IMR-90 (cell line): ENCODE measurements around the gene GRIA4. TPM values are rescaled to one million over a fixed set of nuclear protein-coding genes. Genes with fewer than 3 reads are reported as not detected.

Experiments
- ATAC-seq: fragments of 200-7000 bp; cut with Tn5 transposase; 2 replicates; pipeline ENCODE4 v1.9.1; 2020; ENCODE audit warnings: low read depth, mild to moderate bottlenecking, moderate library complexity
- BruUV-seq: library from RNA; stranded (reverse); fragments of 400-500 nt; replicated peaks from 2 replicates; lab custom pipeline; 2021; lab: Mats Ljungman, UMichigan
- CTCF ChIA-PET: fragments of 300-600 bp; formaldehyde crosslinking; extraction: SDS; loops from one replicate; lab custom pipeline; 2021; ENCODE audit warnings: antibody characterized with exemption; lab: Yijun Ruan, JAX
- POLR2A ChIA-PET: fragments of 300-600 bp; sonication (Branson Sonifier 250); formaldehyde crosslinking; loops from one replicate; lab custom pipeline; 2022; ENCODE audit warnings: antibody characterized with exemption; ENCODE audit not compliant: unreplicated experiment; lab: Charles Lee
- DNase-seq: peaks from one replicate; pipeline ENCODE4 v3.0.0; 2013
- H2AFZ ChIP-seq: replicated peaks from 2 replicates; pipeline ENCODE3; 2013; ENCODE audit warnings: low read length, mild to moderate bottlenecking; ENCODE audit not compliant: poor library complexity
- H2AK5ac ChIP-seq: 2 replicates; pipeline ENCODE4 v1.6.1; 2013; ENCODE audit warnings: low read depth, low read length, inconsistent platforms
- H2AK9ac ChIP-seq: replicated peaks from 2 replicates; pipeline ENCODE3; 2013; ENCODE audit warnings: mild to moderate bottlenecking, low read depth, low read length, moderate library complexity; ENCODE audit not compliant: poor library complexity
- H2BK120ac ChIP-seq: 2 replicates; pipeline ENCODE4 v1.6.1; 2013; ENCODE audit warnings: low read depth, low read length, inconsistent platforms
- H2BK15ac ChIP-seq: 3 replicates; pipeline ENCODE4 v1.6.1; 2013; ENCODE audit warnings: low read depth, low read length, inconsistent platforms
- H2BK20ac ChIP-seq: 2 replicates; pipeline ENCODE4 v1.6.1; 2013; ENCODE audit warnings: low read depth, mild to moderate bottlenecking, inconsistent platforms, low read length, moderate library complexity
- H2BK5ac ChIP-seq: 2 replicates; pipeline ENCODE4 v1.6.1; 2013; ENCODE audit warnings: mild to moderate bottlenecking, low read depth, low read length, inconsistent platforms; ENCODE audit not compliant: poor library complexity, severe bottlenecking
- H3K14ac ChIP-seq: replicated peaks from 2 replicates; pipeline ENCODE4 v1.6.1; 2013; ENCODE audit warnings: low read depth, low read length, inconsistent platforms
- H3K18ac ChIP-seq: 2 replicates; pipeline ENCODE4 v1.6.1; 2013; ENCODE audit warnings: low read depth, low read length, control low read depth
- H3K23ac ChIP-seq: 2 replicates; pipeline ENCODE4 v1.6.1; 2013; ENCODE audit warnings: low read depth, low read length, inconsistent platforms
- H3K27ac ChIP-seq: 2 replicates; pipeline ENCODE4 v1.5.1; 2013; ENCODE audit warnings: mild to moderate bottlenecking, control low read depth, low read length; ENCODE audit not compliant: insufficient read depth
- H3K27me3 ChIP-seq: 2 replicates; pipeline ENCODE4 v1.6.1; 2013; ENCODE audit warnings: low read length; ENCODE audit not compliant: control insufficient read depth, insufficient read depth
- H3K36me3 ChIP-seq: 2 replicates; pipeline ENCODE4 v1.6.1; 2013; ENCODE audit warnings: low read length, mixed read lengths; ENCODE audit not compliant: control insufficient read depth, insufficient read depth
- H3K4ac ChIP-seq: 2 replicates; pipeline ENCODE4 v1.6.1; 2013; ENCODE audit warnings: low read depth, low read length, inconsistent platforms
- H3K4me1 ChIP-seq: 2 replicates; pipeline ENCODE4 v1.6.1; 2013; ENCODE audit warnings: low read length, mixed read lengths; ENCODE audit not compliant: control insufficient read depth, insufficient read depth
- H3K4me2 ChIP-seq: 2 replicates; pipeline ENCODE4 v1.6.1; 2013; ENCODE audit warnings: low read depth, mild to moderate bottlenecking, control low read depth, low read length, moderate library complexity
- H3K4me3 ChIP-seq: 2 replicates; pipeline ENCODE4 v1.5.1; 2013; ENCODE audit warnings: low read depth, mild to moderate bottlenecking, control low read depth, low read length, moderate library complexity; ENCODE audit not compliant: insufficient read depth
- H3K56ac ChIP-seq: 2 replicates; pipeline ENCODE4 v1.6.1; 2013; ENCODE audit warnings: low read length, inconsistent platforms; ENCODE audit not compliant: insufficient read depth; ENCODE audit errors: extremely low read depth
- H3K79me1 ChIP-seq, 2 experiments: 2 replicates each; pipeline ENCODE4 v1.6.1; 2013; ENCODE audit warnings: low read length in 2 of 2, inconsistent platforms in 1 of 2, low read depth in 1 of 2
- H3K9ac ChIP-seq: 2 replicates; pipeline ENCODE4 v1.6.1; 2013; ENCODE audit warnings: low read depth, low read length, control low read depth
- H3K9me1 ChIP-seq: 2 replicates; pipeline ENCODE4 v1.6.1; 2013; ENCODE audit warnings: low read length, inconsistent platforms; ENCODE audit not compliant: insufficient read depth
- H3K9me3 ChIP-seq: 2 replicates; pipeline ENCODE4 v1.6.1; 2013; ENCODE audit warnings: low read length; ENCODE audit not compliant: control insufficient read depth, insufficient read depth
- H4K20me1 ChIP-seq: 2 replicates; pipeline ENCODE4 v1.6.1; 2013; ENCODE audit warnings: low read length, inconsistent platforms; ENCODE audit not compliant: insufficient read depth
- H4K5ac ChIP-seq: 2 replicates; pipeline ENCODE4 v1.6.1; 2013; ENCODE audit warnings: mild to moderate bottlenecking, low read depth, low read length, control low read depth
- H4K8ac ChIP-seq, 2 experiments: 2 replicates each; pipeline ENCODE4 v1.6.1; 2013; ENCODE audit warnings: low read depth in 2 of 2, low read length in 2 of 2, control low read depth in 1 of 2, inconsistent platforms in 1 of 2
- H4K91ac ChIP-seq: 2 replicates; pipeline ENCODE4 v1.6.1; 2013; ENCODE audit warnings: low read depth, low read length, inconsistent platforms; ENCODE audit not compliant: insufficient read depth
- CEBPB ChIP-seq: IDR thresholded peaks from 2 replicates; pipeline ENCODE4 v1.6.1; 2012; ENCODE audit warnings: low read depth, low read length, improper control_type of control experiment
- MAFK ChIP-seq: IDR thresholded peaks from 2 replicates; pipeline ENCODE4 v1.6.1; 2012; ENCODE audit warnings: low read depth, low read length, improper control_type of control experiment
- POLR2A ChIP-seq: IDR thresholded peaks from 2 replicates; pipeline ENCODE4 v1.6.1; 2012; ENCODE audit warnings: mild to moderate bottlenecking, low read depth, low read length
- RAD21 ChIP-seq: IDR thresholded peaks from 2 replicates; pipeline ENCODE4 v1.6.1; 2012; ENCODE audit warnings: low read length, improper control_type of control experiment
- WGBS, 2 experiments: methylation state at CpG; one replicate each; pipeline versions ENCODE4 v1.1.5 to v1.1.7; 2013; ENCODE audit warnings: missing lambda C conversion rate in 2 of 2; ENCODE audit not compliant: insufficient read length in 1 of 2; ENCODE audit errors: extremely low coverage in 2 of 2; 5-methylcytosine and 5-hydroxymethylcytosine counted together
- dilution Hi-C: fragments of 300-500 bp; cut with HindIII; formaldehyde crosslinking; loops from one replicate; pipeline ENCODE4 v1.14.3; 2018; ENCODE audit warnings: low sequenced_read_pairs; ENCODE audit not compliant: unreplicated experiment
- in situ Hi-C: fragments of 300-500 bp; cut with MboI; formaldehyde crosslinking; loops from 3 replicates; pipeline ENCODE4 v1.14.3; 2019; ENCODE audit warnings: low sequenced_read_pairs, inconsistent platforms, mixed read lengths
- intact Hi-C: fragments of 100-400 bp; cut with micrococcal nuclease; formaldehyde crosslinking; loops from 2 replicates; pipeline ENCODE4 v1.10.0; 2022
- polyA plus RNA-seq, 3 experiments: library from polyadenylated mRNA; depleted of rRNA; stranded (reverse); fragments of >200 nt; gene quantifications; 2 replicates each; pipeline ENCODE4 v1.2.3, GENCODE V29; 2012; ENCODE audit warnings: low replicate concordance in 1 of 3
- total RNA-seq: library from RNA; depleted of rRNA; stranded (reverse); fragments of >200 nt; gene quantifications from 2 replicates; pipeline ENCODE4 v1.2.3, GENCODE V29; 2012

The GRIA4 gene
- total and polyA plus RNA-seq, 2 of the 4 experiments (the other 2 are of a cell fraction) = 0.36 to 1.0 TPM

DNA sequence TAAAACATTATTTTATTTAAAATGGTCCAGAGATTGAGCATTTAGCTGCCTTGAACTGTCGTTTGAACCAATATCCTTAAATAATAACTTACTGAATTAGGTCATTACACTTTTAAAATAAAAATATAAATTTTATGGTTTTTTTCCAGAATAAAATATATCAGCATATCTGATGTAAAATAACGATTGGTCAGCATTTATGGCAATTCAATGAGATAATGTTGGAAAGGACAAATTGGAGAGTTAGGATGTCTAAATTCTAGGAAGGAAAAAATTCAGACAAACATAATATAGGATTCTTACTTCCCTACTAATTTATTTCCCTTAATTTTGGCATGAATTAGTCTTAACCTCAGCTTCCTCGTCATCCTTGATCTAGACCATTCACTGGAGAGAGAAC lies 113.4 kb downstream of the GRIA4 start:
- H3K4me1 ChIP-seq = no peaks in the 10 kb centered on the region
- H3K27me3 ChIP-seq = no peaks in the 10 kb centered on the region
- no peak overlapping the region for H2BK5ac ChIP-seq
- ATAC-seq (no peak), DNase-seq (no peak)
- no peak overlapping the region for H3K4me2 ChIP-seq
- intact Hi-C loops (no loop called here), dilution Hi-C loops (no loop called here), in situ Hi-C loops (no loop called here)
- no peak overlapping the region for H3K4me3 ChIP-seq
- H2AK9ac ChIP-seq = no peak overlapping the region
- H3K23ac ChIP-seq = no peak overlapping the region
- no peaks in the 10 kb centered on the region for H3K79me1 ChIP-seq
- H2BK15ac ChIP-seq = no peak overlapping the region
- no peak overlapping the region for H3K18ac ChIP-seq
- ChIA-PET POLR2A (no interaction called here), CTCF (no interaction called here)
- TF ChIP-seq CEBPB = no peak
- peak; percentile 92 for TF ChIP-seq MAFK
- TF ChIP-seq RAD21 = no peak
- no peak for TF ChIP-seq POLR2A
- peaks cover 3% of the 10 kb centered on the region for H3K9me3 ChIP-seq
- H3K9me1 ChIP-seq = no peaks in the 10 kb centered on the region
- H4K5ac ChIP-seq = no peak overlapping the region
- no peak overlapping the region for H2BK120ac ChIP-seq
- BruUV-seq = no TSS peak
- no peaks in the 10 kb centered on the region for H3K36me3 ChIP-seq
- no peak overlapping the region for H3K27ac ChIP-seq
- no peak overlapping the region for H2AFZ ChIP-seq
- no peak overlapping the region for H3K4ac ChIP-seq
- H2BK20ac ChIP-seq = no peak overlapping the region
- H3K56ac ChIP-seq = no peak overlapping the region
- H4K8ac ChIP-seq = no peak overlapping the region
- no peak overlapping the region for H3K9ac ChIP-seq
- H2AK5ac ChIP-seq = no peak overlapping the region
- H4K20me1 ChIP-seq = no peaks in the 10 kb centered on the region
- H3K14ac ChIP-seq = no peak overlapping the region
- no peak overlapping the region for H4K91ac ChIP-seq
- no CpG with 5 or more reads among the region's 3 CpGs for WGBS, 2 experiments
